Measurements from ENCODE around the gene SDF4.
"Not testable (repeated sequence)": the region's sequence is repeated elsewhere in the genome, so short reads cannot be mapped to it uniquely, and the experiment has no call there.

SDF4 gene

DNA sequence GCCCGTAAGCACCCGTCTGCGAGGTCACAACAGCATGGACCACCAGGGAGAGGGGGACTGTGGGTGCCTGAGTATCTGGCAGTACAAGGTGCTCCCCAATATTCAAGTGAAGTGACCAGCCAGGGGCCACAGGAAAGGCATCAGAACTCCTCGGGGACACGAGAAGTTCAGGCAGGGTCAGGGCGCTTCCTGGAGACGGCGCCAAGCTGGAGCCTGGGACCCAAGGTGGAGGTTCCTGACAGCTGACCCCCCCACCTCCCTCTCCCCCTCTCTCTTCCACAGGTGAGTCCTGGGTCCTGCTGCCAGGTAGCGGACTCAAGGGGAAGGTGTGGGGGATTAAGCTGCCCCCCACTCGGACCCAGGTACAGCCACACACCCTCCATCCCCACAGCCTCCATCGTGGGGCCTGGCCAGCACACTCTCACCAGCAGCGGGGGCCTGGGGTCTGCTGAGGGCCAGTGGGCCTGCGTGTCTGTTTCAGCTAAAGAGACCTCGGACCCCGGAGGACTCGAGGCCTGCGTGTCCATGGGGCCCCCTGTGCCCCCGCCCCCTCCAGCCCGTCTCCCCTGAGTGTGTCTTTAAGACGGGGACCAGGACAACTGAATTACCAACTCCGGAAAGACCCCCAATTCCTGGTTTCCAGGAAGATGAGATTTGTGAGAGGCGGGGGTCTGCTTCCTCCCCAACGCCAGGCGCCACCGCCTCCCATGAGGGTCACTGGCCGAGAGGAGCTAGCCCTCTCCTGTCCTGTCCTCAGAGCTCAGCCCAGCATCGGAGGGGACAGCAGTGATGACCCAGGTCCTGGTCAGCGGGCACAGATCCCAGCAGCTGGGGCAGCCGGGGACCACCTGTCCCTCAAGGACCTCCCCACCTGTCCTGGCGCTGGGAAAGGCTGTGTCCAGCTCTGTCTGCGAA lies 31.6 kb downstream of the SDF4 start:
- DNase-seq (ENCODE audit: low read depth in 2 of 3, low spot score in 2 of 3) = no peak

- DNase-seq (ENCODE audit: low read depth in 2 of 3, low spot score in 2 of 3) = no peak
Observed at GRCh38 chr1:1199141-1199960, 32.5 kb downstream of the SDF4 start.

GRCh38 chr1:1198423-1199140 lies 33.2 kb downstream of the SDF4 start:
- no peak for DNase-seq (ENCODE audit: low read depth in 2 of 3, low spot score in 2 of 3)

GRCh38 chr1:1197551-1198422 lies 34.0 kb downstream of the SDF4 start:
- no peak for DNase-seq (ENCODE audit: low read depth in 2 of 3, low spot score in 2 of 3)

GRCh38 chr1:1197188-1197500 lies 34.7 kb downstream of the SDF4 start:
- DNase-seq (ENCODE audit: low read depth in 2 of 3, low spot score in 2 of 3) = no peak

DNA sequence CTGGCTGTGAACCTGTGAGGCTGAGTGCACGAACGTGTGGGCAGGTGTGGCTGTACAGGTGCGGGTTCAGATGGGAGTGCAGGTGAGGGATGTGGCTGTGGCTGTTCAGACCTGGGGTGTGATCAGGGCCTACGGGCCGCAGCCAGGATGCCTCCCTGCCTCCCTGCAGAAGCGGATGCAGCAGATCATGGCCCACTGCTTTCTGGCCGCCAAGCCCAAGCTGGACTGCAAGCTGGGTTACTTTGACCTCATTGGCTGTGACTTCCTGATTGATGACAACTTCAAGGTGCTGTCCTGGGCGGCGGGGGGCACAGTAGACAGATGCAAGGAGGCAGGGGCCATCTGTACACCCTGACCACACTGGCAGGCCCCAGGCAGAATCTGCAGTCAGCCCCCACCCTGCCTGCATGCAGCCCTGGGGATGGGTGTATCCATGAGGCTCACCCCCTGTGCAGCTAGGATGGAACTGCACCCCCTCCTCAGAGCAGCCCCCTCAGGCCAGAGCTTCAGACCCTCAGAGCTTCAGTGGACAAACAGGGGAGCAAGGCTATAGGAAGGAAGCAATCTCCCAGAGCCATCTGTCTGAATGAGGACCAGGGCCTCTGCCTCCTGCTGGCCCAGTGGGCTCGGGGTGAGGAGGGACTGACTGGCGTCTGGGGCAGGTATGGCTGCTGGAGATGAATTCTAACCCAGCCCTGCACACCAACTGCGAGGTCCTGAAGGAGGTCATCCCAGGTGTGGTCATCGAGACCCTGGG lies 35.2 kb downstream of the SDF4 start:
- no peak for DNase-seq (ENCODE audit: low read depth in 2 of 3, low spot score in 2 of 3)

GRCh38 chr1:1195726-1196125 lies 36.1 kb downstream of the SDF4 start:
- not testable (repeated sequence) for DNase-seq (ENCODE audit: low read depth in 2 of 3, low spot score in 2 of 3)

GRCh38 chr1:1194723-1195122 lies 37.1 kb downstream of the SDF4 start:
- no peak for DNase-seq (ENCODE audit: low read depth in 2 of 3, low spot score in 2 of 3)

DNA sequence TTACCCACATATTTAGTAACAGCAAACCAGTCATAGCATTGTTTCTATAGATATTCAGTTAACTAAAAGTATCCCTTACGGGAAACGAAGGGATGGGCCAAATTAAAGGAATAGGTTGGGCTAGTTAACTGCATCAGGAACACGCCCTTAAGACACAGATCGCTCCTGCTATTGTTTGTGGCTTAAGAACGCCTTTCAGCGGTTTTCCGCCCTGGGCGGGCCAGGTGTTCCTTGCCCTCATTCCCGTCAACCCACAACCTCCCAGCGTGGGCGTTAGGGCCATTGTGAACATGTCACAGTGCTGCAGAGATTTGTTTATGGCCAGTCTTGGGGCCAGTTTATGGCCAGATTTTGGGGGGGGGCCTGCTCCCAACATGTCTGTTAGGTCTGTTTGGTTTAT lies 40.1 kb downstream of the SDF4 start:
- DNase-seq (ENCODE audit: low read depth in 2 of 3, low spot score in 2 of 3) = no peak

DNA sequence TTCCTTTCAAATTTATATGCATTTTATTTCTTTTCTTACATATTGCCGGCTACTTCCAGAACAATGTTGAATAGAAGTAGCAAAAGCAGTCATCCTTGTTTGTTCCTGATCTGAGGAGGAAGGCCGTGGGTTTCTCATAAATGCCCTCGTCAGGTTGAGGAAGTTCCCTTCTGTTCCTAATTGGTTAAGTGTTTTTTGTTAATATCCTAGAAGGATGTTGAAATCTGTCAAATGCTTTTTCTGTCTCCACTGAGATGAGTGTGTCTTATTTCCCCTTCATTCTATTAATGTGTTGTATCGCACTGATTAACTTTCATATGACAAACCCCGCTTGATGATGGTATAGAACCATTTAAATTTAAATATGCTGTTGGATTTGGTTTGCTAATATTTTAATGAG lies 42.7 kb downstream of the SDF4 start:
- DNase-seq (ENCODE audit: low read depth in 2 of 3, low spot score in 2 of 3) = no peak

DNA sequence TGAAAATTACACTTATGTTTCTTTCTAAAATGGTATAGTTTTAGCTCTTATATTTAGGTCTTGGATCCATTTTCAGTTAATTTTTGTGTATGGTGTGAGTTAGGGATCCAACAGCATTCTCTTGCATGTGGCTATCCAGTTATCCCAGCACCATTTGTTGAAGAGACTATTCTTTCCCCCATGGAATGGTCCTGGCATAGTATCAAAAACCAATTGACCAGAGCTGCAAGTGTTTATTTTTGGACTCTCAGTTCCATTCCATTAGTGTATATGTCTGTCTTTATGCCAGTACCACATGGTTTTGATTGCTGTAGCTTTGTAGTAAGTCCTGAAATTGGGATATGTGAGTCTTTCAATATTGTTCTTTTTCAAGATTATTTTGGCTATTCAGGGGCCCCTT lies 43.9 kb downstream of the SDF4 start:
- DNase-seq (ENCODE audit: low read depth in 2 of 3, low spot score in 2 of 3) = no peak

- DNase-seq (ENCODE audit: low read depth in 2 of 3, low spot score in 2 of 3) = no peak
Observed at GRCh38 chr1:1185101-1185765, 46.6 kb downstream of the SDF4 start.

DNA sequence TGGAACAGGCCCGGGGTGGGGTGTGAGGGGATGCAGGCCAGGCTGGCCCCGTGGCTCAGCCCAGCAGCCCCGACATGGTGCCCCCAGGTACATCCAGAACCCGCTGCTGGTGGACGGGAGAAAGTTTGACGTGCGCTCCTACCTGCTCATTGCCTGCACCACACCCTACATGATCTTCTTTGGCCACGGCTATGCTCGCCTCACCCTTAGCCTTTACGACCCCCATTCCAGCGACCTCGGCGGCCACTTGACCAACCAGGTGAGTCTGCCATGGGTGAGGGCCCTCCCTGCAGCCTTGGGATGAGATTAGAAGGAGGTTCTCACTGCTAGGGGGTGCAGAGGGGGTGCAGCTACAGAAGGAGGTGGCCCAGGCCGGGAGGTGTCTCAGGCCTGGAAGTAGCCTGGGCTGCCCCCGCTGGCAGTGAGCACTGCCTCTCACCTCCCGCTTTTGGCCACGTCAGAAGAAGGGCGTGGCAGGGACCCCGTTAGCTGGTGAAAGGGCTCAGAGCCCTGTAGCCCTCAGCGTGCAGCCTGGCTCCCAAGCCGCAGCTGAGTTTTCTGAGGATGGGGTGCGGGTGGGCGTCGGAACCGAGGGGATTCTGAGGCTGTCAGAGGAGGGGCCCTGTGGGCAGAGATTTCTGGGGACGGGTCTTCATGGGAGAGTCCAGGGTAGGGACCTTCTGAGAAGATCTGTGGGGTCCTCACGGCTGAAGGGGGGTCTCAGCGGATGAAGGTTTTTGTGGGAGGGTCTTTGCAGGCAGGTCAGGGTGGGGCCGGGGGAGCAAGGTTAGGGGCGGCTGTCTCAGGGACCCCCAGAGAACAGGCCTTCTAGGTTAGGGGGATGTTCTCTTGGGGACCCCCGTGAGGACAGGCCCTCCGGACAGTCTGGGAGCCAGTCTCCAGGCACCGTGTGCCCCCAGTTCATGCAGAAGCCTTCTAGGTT lies 47.7 kb downstream of the SDF4 start:
- no peak for DNase-seq (ENCODE audit: low read depth in 2 of 3, low spot score in 2 of 3)

- no peak for DNase-seq (ENCODE audit: low read depth in 2 of 3, low spot score in 2 of 3)
Observed at GRCh38 chr1:1183221-1183747, 48.5 kb downstream of the SDF4 start.

DNA sequence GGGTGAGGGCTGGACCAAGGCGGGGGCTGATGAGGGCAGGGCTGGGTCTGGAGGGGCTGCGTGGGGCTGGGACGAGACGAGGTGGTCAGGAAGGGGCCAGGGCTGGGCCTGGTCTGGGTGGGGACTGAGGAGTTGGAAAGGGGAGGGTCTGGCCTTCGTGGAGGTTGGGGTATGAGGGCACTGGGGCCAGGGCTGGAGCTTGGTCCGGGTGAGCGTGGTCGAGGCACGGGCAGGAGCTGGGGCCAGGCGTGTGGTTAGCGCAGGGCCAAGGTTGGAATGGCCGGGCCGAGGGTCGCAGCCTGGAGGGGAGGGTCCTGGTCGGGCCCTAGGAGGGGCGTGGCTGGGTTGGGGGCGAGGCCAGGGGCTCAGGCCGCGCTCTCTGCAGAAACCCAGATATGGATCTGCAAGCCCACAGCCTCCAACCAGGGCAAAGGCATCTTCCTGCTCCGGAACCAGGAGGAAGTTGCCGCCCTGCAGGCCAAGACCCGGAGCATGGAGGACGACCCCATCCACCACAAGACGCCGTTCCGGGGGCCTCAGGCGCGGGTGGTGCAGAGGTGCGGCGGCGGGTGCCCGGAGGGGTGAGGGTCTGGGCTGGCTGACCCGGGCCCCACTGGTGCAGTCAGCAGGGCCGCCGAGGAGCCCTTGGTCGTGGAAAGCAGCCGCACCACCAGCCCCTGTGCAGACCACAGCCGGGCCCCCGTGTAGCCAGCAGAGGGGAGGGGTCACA lies 49.1 kb downstream of the SDF4 start:
- DNase-seq (ENCODE audit: low read depth in 2 of 3, low spot score in 2 of 3) = no peak

- DNase-seq (ENCODE audit: low read depth in 2 of 3, low spot score in 2 of 3) = no peak
Observed at GRCh38 chr1:1181938-1182410, 49.8 kb downstream of the SDF4 start.

Measured in activated CD8-positive, alpha-beta memory T cell treated with anti-CD3 and anti-CD28 coated beads for 48 hours (primary cell).